Measurements from ENCODE around the gene NOVA2.

The NOVA2 gene

GRCh38 chr19:46021531-46022041 is 47.9 kb upstream of the NOVA2 start:
- Histone ChIP-seq H3K36me3 (ENCODE audit: control insufficient read depth in 1 of 2, insufficient read depth in 2 of 2, low read length in 2 of 2) (peaks cover 4 to 9% of the 10 kb centered on the region in 2 experiments), H2BK12ac (ENCODE audit: low read length) (no peak overlapping the region), H3K14ac (ENCODE audit: low read length) (no peak overlapping the region), H3K79me2 (ENCODE audit: control insufficient read depth, insufficient read depth, low read length, poor library complexity) (no peaks in the 10 kb centered on the region), H3K27ac (ENCODE audit: low read depth, low read length) (no peak overlapping the region), H4K8ac (ENCODE audit: low read depth, low read length) (no peak overlapping the region), H2AFZ (ENCODE audit: insufficient read depth, low read length, poor library complexity) (no peak overlapping the region), H3K9ac (ENCODE audit: low read length) (no peak overlapping the region), H3K18ac (ENCODE audit: low read length) (no peak overlapping the region), H3K4me3 (ENCODE audit: low read depth, low read length) (no peak overlapping the region), H2BK120ac (ENCODE audit: insufficient read depth, low read length, poor library complexity) (no peak overlapping the region), H3K4ac (ENCODE audit: low read depth, low read length) (no peak overlapping the region), H3K4me1 (ENCODE audit: control insufficient read depth in 1 of 2, insufficient read depth in 2 of 2, low read length in 2 of 2) (peaks cover under 1% of the 10 kb centered on the region in 2 experiments), H4K91ac (ENCODE audit: low read depth, low read length) (no peak overlapping the region), H3K23ac (ENCODE audit: low read length) (no peak overlapping the region), H2AK5ac (ENCODE audit: low read length) (no peak overlapping the region), H3K27me3 (ENCODE audit: insufficient read depth, low read length) (no peaks in the 10 kb centered on the region), H3K4me2 (ENCODE audit: low read length) (no peak overlapping the region), H4K12ac (ENCODE audit: low read depth, low read length) (no peak overlapping the region), H3K79me1 (ENCODE audit: low read length) (no peaks in the 10 kb centered on the region), H3K9me3 (ENCODE audit: insufficient read depth, low read depth, low read length) (no peaks in the 10 kb centered on the region), H2BK5ac (ENCODE audit: low read depth, low read length, poor library complexity) (no peak overlapping the region)
- WGBS (ENCODE audit: extremely low coverage, insufficient coverage, insufficient read length) = no CpG with 5 or more reads among the region's 11 CpGs
- no peak for DNase-seq

GRCh38 chr19:46020819-46021125 is 47.1 kb upstream of the NOVA2 start:
- Histone ChIP-seq H2BK5ac (ENCODE audit: low read depth, low read length, poor library complexity) (no peak overlapping the region), H3K27me3 (ENCODE audit: insufficient read depth, low read length) (peaks cover 8% of the 10 kb centered on the region), H3K4me2 (ENCODE audit: low read length) (no peak overlapping the region), H3K4ac (ENCODE audit: low read depth, low read length) (no peak overlapping the region), H4K12ac (ENCODE audit: low read depth, low read length) (no peak overlapping the region), H2AFZ (ENCODE audit: insufficient read depth, low read length, poor library complexity) (no peak overlapping the region), H3K36me3 (ENCODE audit: control insufficient read depth in 1 of 2, insufficient read depth in 2 of 2, low read length in 2 of 2) (peaks cover 4 to 9% of the 10 kb centered on the region in 2 experiments), H4K8ac (ENCODE audit: low read depth, low read length) (no peak overlapping the region), H3K79me2 (ENCODE audit: control insufficient read depth, insufficient read depth, low read length, poor library complexity) (peaks cover 2% of the 10 kb centered on the region), H3K23ac (ENCODE audit: low read length) (no peak overlapping the region), H3K4me1 (ENCODE audit: control insufficient read depth in 1 of 2, insufficient read depth in 2 of 2, low read length in 2 of 2) (peaks cover 8% of the 10 kb centered on the region in 2 experiments), H2AK5ac (ENCODE audit: low read length) (no peak overlapping the region), H2BK12ac (ENCODE audit: low read length) (no peak overlapping the region), H3K9ac (ENCODE audit: low read length) (no peak overlapping the region), H3K27ac (ENCODE audit: low read depth, low read length) (no peak overlapping the region), H3K18ac (ENCODE audit: low read length) (no peak overlapping the region), H3K14ac (ENCODE audit: low read length) (no peak overlapping the region), H3K79me1 (ENCODE audit: low read length) (no peaks in the 10 kb centered on the region), H2BK120ac (ENCODE audit: insufficient read depth, low read length, poor library complexity) (no peak overlapping the region), H4K91ac (ENCODE audit: low read depth, low read length) (no peak overlapping the region), H3K9me3 (ENCODE audit: insufficient read depth, low read depth, low read length) (no peaks in the 10 kb centered on the region), H3K4me3 (ENCODE audit: low read depth, low read length) (no peak overlapping the region)
- DNase-seq = no peak
- WGBS (ENCODE audit: extremely low coverage, insufficient coverage, insufficient read length) = no CpG with 5 or more reads among the region's 7 CpGs

GRCh38 chr19:46019270-46019669 is 45.6 kb upstream of the NOVA2 start:
- H2BK12ac ChIP-seq (ENCODE audit: low read length) = no peak overlapping the region
- H3K4me2 ChIP-seq (ENCODE audit: low read length) = no peak overlapping the region
- peaks cover 4 to 9% of the 10 kb centered on the region in 2 experiments for H3K36me3 ChIP-seq (ENCODE audit: control insufficient read depth in 1 of 2, insufficient read depth in 2 of 2, low read length in 2 of 2)
- no peak overlapping the region for H2AFZ ChIP-seq (ENCODE audit: insufficient read depth, low read length, poor library complexity)
- no peaks in the 10 kb centered on the region for H3K79me1 ChIP-seq (ENCODE audit: low read length)
- peaks cover 5% of the 10 kb centered on the region for H3K9me3 ChIP-seq (ENCODE audit: insufficient read depth, low read depth, low read length)
- no peak overlapping the region for H4K8ac ChIP-seq (ENCODE audit: low read depth, low read length)
- no peak overlapping the region for H3K4ac ChIP-seq (ENCODE audit: low read depth, low read length)
- no peak overlapping the region for H3K27ac ChIP-seq (ENCODE audit: low read depth, low read length)
- H3K14ac ChIP-seq (ENCODE audit: low read length) = no peak overlapping the region
- H3K4me3 ChIP-seq (ENCODE audit: low read depth, low read length) = no peak overlapping the region
- peaks cover 21% of the 10 kb centered on the region for H3K27me3 ChIP-seq (ENCODE audit: insufficient read depth, low read length)
- H3K9ac ChIP-seq (ENCODE audit: low read length) = no peak overlapping the region
- no peak for DNase-seq
- H2BK120ac ChIP-seq (ENCODE audit: insufficient read depth, low read length, poor library complexity) = no peak overlapping the region
- no peak overlapping the region for H3K23ac ChIP-seq (ENCODE audit: low read length)
- no CpG with 5 or more reads among the region's 13 CpGs for WGBS (ENCODE audit: extremely low coverage, insufficient coverage, insufficient read length)
- no peak overlapping the region for H4K91ac ChIP-seq (ENCODE audit: low read depth, low read length)
- peaks cover 2% of the 10 kb centered on the region for H3K79me2 ChIP-seq (ENCODE audit: control insufficient read depth, insufficient read depth, low read length, poor library complexity)
- no peak overlapping the region for H4K12ac ChIP-seq (ENCODE audit: low read depth, low read length)
- H3K4me1 ChIP-seq (ENCODE audit: control insufficient read depth in 1 of 2, insufficient read depth in 2 of 2, low read length in 2 of 2) = peaks cover 12 to 19% of the 10 kb centered on the region in 2 experiments
- no peak overlapping the region for H3K18ac ChIP-seq (ENCODE audit: low read length)
- no peak overlapping the region for H2BK5ac ChIP-seq (ENCODE audit: low read depth, low read length, poor library complexity)
- no peak overlapping the region for H2AK5ac ChIP-seq (ENCODE audit: low read length)

- Histone ChIP-seq H3K4me1 (ENCODE audit: control insufficient read depth in 1 of 2, insufficient read depth in 2 of 2, low read length in 2 of 2) (peaks cover 12 to 19% of the 10 kb centered on the region in 2 experiments), H3K4me2 (ENCODE audit: low read length) (no peak overlapping the region), H3K36me3 (ENCODE audit: control insufficient read depth in 1 of 2, insufficient read depth in 2 of 2, low read length in 2 of 2) (peaks cover 4 to 9% of the 10 kb centered on the region in 2 experiments), H3K79me2 (ENCODE audit: control insufficient read depth, insufficient read depth, low read length, poor library complexity) (peaks cover 2% of the 10 kb centered on the region), H2AK5ac (ENCODE audit: low read length) (no peak overlapping the region), H3K4me3 (ENCODE audit: low read depth, low read length) (no peak overlapping the region), H4K12ac (ENCODE audit: low read depth, low read length) (no peak overlapping the region), H4K8ac (ENCODE audit: low read depth, low read length) (no peak overlapping the region), H3K4ac (ENCODE audit: low read depth, low read length) (no peak overlapping the region), H3K9me3 (ENCODE audit: insufficient read depth, low read depth, low read length) (peaks cover 5% of the 10 kb centered on the region), H3K23ac (ENCODE audit: low read length) (no peak overlapping the region), H2BK120ac (ENCODE audit: insufficient read depth, low read length, poor library complexity) (no peak overlapping the region), H2AFZ (ENCODE audit: insufficient read depth, low read length, poor library complexity) (no peak overlapping the region), H2BK12ac (ENCODE audit: low read length) (no peak overlapping the region), H4K91ac (ENCODE audit: low read depth, low read length) (no peak overlapping the region), H3K27ac (ENCODE audit: low read depth, low read length) (no peak overlapping the region), H3K9ac (ENCODE audit: low read length) (no peak overlapping the region), H3K27me3 (ENCODE audit: insufficient read depth, low read length) (peaks cover 21% of the 10 kb centered on the region), H3K14ac (ENCODE audit: low read length) (no peak overlapping the region), H3K18ac (ENCODE audit: low read length) (no peak overlapping the region), H3K79me1 (ENCODE audit: low read length) (no peaks in the 10 kb centered on the region), H2BK5ac (ENCODE audit: low read depth, low read length, poor library complexity) (no peak overlapping the region)
- DNase-seq = no peak
- no CpG with 5 or more reads among the region's 10 CpGs for WGBS (ENCODE audit: extremely low coverage, insufficient coverage, insufficient read length)
Measured at GRCh38 chr19:46018729-46019251, 45.1 kb upstream of the NOVA2 start.
